ENCODE results near the gene DNAH6. TPM values are rescaled to one million over a fixed set of nuclear protein-coding genes. Genes with fewer than 3 reads are reported as not detected.

DNAH6 gene
- total RNA-seq, 1 experiment from 2014 or later: 0.39 TPM

DNA sequence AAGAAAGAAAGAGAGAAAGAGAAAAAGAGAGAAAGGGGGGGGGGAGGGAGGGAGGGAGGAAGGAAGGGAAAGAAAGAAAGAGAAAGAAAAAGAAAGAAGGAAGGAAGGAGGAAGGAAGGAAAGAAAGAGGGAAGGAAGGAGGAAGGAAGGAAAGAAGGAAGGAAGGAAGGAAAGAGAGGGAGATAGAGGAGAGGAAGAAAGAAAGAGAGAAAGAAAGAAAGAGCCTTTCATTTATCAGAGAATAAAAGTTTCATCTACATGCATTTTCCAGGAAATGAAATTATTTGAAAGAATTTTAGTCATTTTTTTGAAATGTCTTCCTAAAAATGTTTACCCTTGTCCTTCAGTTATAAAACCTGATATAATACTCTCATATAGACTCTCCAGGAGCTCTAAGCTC lies 192.1 kb downstream of the DNAH6 start:
- Mint-ChIP-seq H3K4me1 (no peaks in the 10 kb centered on the region), H3K36me3 (no peaks in the 10 kb centered on the region), H3K27ac (no peak overlapping the region), H3K27me3 (ENCODE audit: low read depth) (no peaks in the 10 kb centered on the region), H3K9me3 (peaks cover 7% of the 10 kb centered on the region), H3K4me3 (no peak overlapping the region)
- CTCF ChIA-PET: no interaction called here
- no peak for ATAC-seq
- TF ChIP-seq ZNF512 (CRISPR knock-in tag; IDR thresholded peaks at IDR 0.05; ENCODE audit: borderline replicate concordance) (0 out of 2 replicates have a peak, but pooled peaks have one; percentile 44), HMGA2 (CRISPR knock-in tag; IDR thresholded peaks at IDR 0.05) (no peak)
- POLR2A ChIA-PET: interaction anchor here (0.9 kb wide), 1 partner anchor 155 kb away, joined by 7 read pairs; no protein-coding TSS in a partner anchor
- DNase-seq (ENCODE audit: low spot score): no peak

DNA sequence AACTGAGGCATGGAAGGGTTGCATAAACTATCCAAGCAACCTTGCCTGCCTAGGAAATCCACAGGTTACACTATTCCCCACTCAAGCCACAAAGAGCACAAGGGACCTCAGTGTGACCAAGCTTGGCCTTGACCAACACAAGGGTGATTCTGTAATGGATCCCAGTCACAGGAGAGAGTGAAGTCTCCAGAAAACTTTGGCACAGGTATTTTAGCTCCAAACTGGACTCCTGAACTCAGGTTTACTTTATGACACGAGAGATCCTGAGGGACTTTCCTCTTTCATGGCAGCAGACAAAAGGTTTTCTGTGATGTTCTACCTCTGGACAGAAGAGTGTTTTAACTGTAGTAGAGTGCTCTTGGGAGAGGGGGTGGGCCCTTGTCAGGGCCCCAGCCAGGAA lies 195.4 kb downstream of the DNAH6 start:
- ChIA-PET POLR2A (no interaction called here), CTCF (interaction anchor here (1.3 kb wide), 1 partner anchor 147 kb away, joined by 3 read pairs; no protein-coding TSS in a partner anchor)
- H3K36me3 Mint-ChIP-seq: no peaks in the 10 kb centered on the region
- H3K4me3 Mint-ChIP-seq: no peak overlapping the region
- H3K9me3 Mint-ChIP-seq: no peaks in the 10 kb centered on the region
- TF ChIP-seq RELA (CRISPR knock-in tag; IDR thresholded peaks at IDR 0.05; ENCODE audit: borderline replicate concordance): no peak
- TF ChIP-seq TCF7 (CRISPR knock-in tag; IDR thresholded peaks at IDR 0.05; ENCODE audit: low read depth): no peak
- TF ChIP-seq ZSCAN18 (CRISPR knock-in tag; IDR thresholded peaks at IDR 0.05): no peak
- TF ChIP-seq STAT6 (CRISPR knock-in tag; conservative IDR thresholded peaks at IDR 0.05; ENCODE audit: low read depth): no peak
- TF ChIP-seq ZNF138 (CRISPR knock-in tag; conservative IDR thresholded peaks at IDR 0.05): no peak
- no peak for TF ChIP-seq ATF1 (CRISPR knock-in tag; IDR thresholded peaks at IDR 0.05)
- no peak for TF ChIP-seq CREB1 (CRISPR knock-in tag; IDR thresholded peaks at IDR 0.05)
- TF ChIP-seq NR3C1 (CRISPR knock-in tag; conservative IDR thresholded peaks at IDR 0.05; ENCODE audit: low read depth): no peak
- TF ChIP-seq ERG (CRISPR knock-in tag; IDR thresholded peaks at IDR 0.05): no peak
- H3K27me3 Mint-ChIP-seq (ENCODE audit: low read depth): no peaks in the 10 kb centered on the region
- ATAC-seq (no peak), DNase-seq (ENCODE audit: low spot score) (no peak)
- no peak overlapping the region for H3K27ac Mint-ChIP-seq
- H3K4me1 Mint-ChIP-seq: no peaks in the 10 kb centered on the region

DNA sequence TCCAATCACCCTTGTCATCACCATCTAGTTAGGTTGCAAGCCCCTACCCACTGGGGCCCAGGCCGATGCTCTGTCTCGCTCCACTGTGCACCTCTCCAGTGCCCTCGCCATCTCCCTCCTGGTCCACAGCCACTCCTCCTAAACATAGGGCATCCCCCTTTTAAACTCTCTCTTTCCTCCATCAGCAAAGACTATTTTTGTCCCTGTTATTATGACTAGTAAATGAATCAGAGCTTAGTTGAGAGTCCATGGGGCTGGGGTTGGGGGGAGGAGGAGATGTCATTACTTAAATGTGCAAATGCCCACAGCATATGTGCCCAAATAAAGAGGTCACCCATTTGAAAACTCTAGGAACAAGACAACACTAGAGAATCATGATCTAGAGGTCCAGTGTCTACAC lies 197.1 kb downstream of the DNAH6 start:
- no peak overlapping the region for H3K27ac Mint-ChIP-seq
- H3K4me1 Mint-ChIP-seq: no peaks in the 10 kb centered on the region
- POLR2A ChIA-PET: no interaction called here
- no peaks in the 10 kb centered on the region for H3K36me3 Mint-ChIP-seq
- TF ChIP-seq TCF7 (CRISPR knock-in tag; IDR thresholded peaks at IDR 0.05; ENCODE audit: low read depth): no peak
- TF ChIP-seq NR2C2 (CRISPR knock-in tag; IDR thresholded peaks at IDR 0.05): no peak
- no peak for TF ChIP-seq ERG (CRISPR knock-in tag; IDR thresholded peaks at IDR 0.05)
- no peak for TF ChIP-seq ZNF263 (CRISPR knock-in tag; IDR thresholded peaks at IDR 0.05; ENCODE audit: low read depth)
- no peak for TF ChIP-seq ELF4 (CRISPR knock-in tag; IDR thresholded peaks at IDR 0.05; ENCODE audit: low read depth)
- no peak for TF ChIP-seq ZNF232 (CRISPR knock-in tag; IDR thresholded peaks at IDR 0.05)
- TF ChIP-seq JUN (CRISPR knock-in tag; IDR thresholded peaks at IDR 0.05): no peak
- TF ChIP-seq, protein P1, sequence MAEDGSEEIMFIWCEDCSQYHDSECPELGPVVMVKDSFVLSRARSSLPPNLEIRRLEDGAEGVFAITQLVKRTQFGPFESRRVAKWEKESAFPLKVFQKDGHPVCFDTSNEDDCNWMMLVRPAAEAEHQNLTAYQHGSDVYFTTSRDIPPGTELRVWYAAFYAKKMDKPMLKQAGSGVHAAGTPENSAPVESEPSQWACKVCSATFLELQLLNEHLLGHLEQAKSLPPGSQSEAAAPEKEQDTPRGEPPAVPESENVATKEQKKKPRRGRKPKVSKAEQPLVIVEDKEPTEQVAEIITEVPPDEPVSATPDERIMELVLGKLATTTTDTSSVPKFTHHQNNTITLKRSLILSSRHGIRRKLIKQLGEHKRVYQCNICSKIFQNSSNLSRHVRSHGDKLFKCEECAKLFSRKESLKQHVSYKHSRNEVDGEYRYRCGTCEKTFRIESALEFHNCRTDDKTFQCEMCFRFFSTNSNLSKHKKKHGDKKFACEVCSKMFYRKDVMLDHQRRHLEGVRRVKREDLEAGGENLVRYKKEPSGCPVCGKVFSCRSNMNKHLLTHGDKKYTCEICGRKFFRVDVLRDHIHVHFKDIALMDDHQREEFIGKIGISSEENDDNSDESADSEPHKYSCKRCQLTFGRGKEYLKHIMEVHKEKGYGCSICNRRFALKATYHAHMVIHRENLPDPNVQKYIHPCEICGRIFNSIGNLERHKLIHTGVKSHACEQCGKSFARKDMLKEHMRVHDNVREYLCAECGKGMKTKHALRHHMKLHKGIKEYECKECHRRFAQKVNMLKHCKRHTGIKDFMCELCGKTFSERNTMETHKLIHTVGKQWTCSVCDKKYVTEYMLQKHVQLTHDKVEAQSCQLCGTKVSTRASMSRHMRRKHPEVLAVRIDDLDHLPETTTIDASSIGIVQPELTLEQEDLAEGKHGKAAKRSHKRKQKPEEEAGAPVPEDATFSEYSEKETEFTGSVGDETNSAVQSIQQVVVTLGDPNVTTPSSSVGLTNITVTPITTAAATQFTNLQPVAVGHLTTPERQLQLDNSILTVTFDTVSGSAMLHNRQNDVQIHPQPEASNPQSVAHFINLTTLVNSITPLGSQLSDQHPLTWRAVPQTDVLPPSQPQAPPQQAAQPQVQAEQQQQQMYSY (CRISPR knock-in tag; IDR thresholded peaks at IDR 0.05): no peak
- CTCF ChIA-PET: interaction anchor here (0.9 kb wide), 1 partner anchor 28 kb away, joined by 3 read pairs; no protein-coding TSS in a partner anchor
- no peaks in the 10 kb centered on the region for H3K27me3 Mint-ChIP-seq (ENCODE audit: low read depth)
- H3K9me3 Mint-ChIP-seq: no peaks in the 10 kb centered on the region
- H3K4me3 Mint-ChIP-seq: no peak overlapping the region
- DNase-seq (ENCODE audit: low spot score) (no peak), ATAC-seq (no peak)

Data from WTC11 (cell line).